BE2C (cell line): ENCODE measurements around the gene TAF1D.

Source experiments
- DNase-seq: peaks from one replicate; pipeline ENCODE4 v3.0.0-alpha.2; 2020
- H3K27me3 ChIP-seq: fragments of 250-450 bp; sonication (Bioruptor Pico); 2 replicates; pipeline ENCODE4 v1.5.1; 2020; ENCODE audit warnings: mild to moderate bottlenecking
- H3K36me3 ChIP-seq: fragments of 250-450 bp; sonication (Bioruptor Pico); 2 replicates; pipeline ENCODE4 v1.5.1; 2020; ENCODE audit warnings: mild to moderate bottlenecking
- H3K4me1 ChIP-seq: fragments of 250-450 bp; sonication (Bioruptor Pico); 2 replicates; pipeline ENCODE4 v1.5.1; 2020
- H3K4me3 ChIP-seq: 2 replicates; pipeline ENCODE4 v1.5.1; 2011; ENCODE audit warnings: low read depth, low read length
- H3K9me3 ChIP-seq: fragments of 250-450 bp; sonication (Bioruptor Pico); 2 replicates; pipeline ENCODE4 v1.5.1; 2020
- CTCF ChIP-seq: IDR thresholded peaks from 2 replicates; pipeline ENCODE4 v1.5.1; 2012; ENCODE audit warnings: mild to moderate bottlenecking, low read depth, low read length

Gene TAF1D

GRCh38 chr11:93712678-93713077, 28.6 kb downstream of the TAF1D start:
- Histone ChIP-seq H3K9me3 (no peaks in the 10 kb centered on the region; the same call in 1 of the 2 replicates), H3K4me1 (no peaks in the 10 kb centered on the region), H3K36me3 (peaks cover 84% of the 10 kb centered on the region), H3K27me3 (no peaks in the 10 kb centered on the region), H3K4me3 (no peak overlapping the region)
- no peak for TF ChIP-seq CTCF
- no peak for DNase-seq

GRCh38 chr11:93710239-93710638, 31.1 kb downstream of the TAF1D start:
- Histone ChIP-seq H3K36me3 (peaks cover 81% of the 10 kb centered on the region), H3K4me1 (no peaks in the 10 kb centered on the region), H3K27me3 (no peaks in the 10 kb centered on the region), H3K9me3 (no peaks in the 10 kb centered on the region; the same call in 1 of the 2 replicates), H3K4me3 (no peak overlapping the region)
- no peak for TF ChIP-seq CTCF
- DNase-seq: no peak

GRCh38 chr11:93704237-93704636, 37.1 kb downstream of the TAF1D start:
- peaks cover 87% of the 10 kb centered on the region for H3K36me3 ChIP-seq
- TF ChIP-seq CTCF: no peak
- no peaks in the 10 kb centered on the region for H3K4me1 ChIP-seq
- no peaks in the 10 kb centered on the region; the same call in 1 of the 2 replicates for H3K9me3 ChIP-seq
- no peaks in the 10 kb centered on the region for H3K27me3 ChIP-seq
- no peak for DNase-seq
- H3K4me3 ChIP-seq: no peak overlapping the region

- DNase-seq: no peak
- H3K4me3 ChIP-seq: no peak overlapping the region
- H3K36me3 ChIP-seq: peaks cover 90% of the 10 kb centered on the region
- no peaks in the 10 kb centered on the region for H3K4me1 ChIP-seq
- no peaks in the 10 kb centered on the region for H3K9me3 ChIP-seq
- no peaks in the 10 kb centered on the region for H3K27me3 ChIP-seq
- no peak for TF ChIP-seq CTCF
These were observed 40.5 kb downstream of the TAF1D start for GRCh38 chr11:93700830-93701229.

- Histone ChIP-seq H3K27me3 (no peaks in the 10 kb centered on the region), H3K36me3 (peaks cover 90% of the 10 kb centered on the region), H3K4me3 (no peak overlapping the region), H3K4me1 (no peaks in the 10 kb centered on the region), H3K9me3 (no peaks in the 10 kb centered on the region)
- no peak for DNase-seq
- no peak for TF ChIP-seq CTCF
These were observed 43.7 kb downstream of the TAF1D start for GRCh38 chr11:93697611-93698010.

- peaks cover 86% of the 10 kb centered on the region for H3K36me3 ChIP-seq
- H3K4me3 ChIP-seq: no peak overlapping the region
- no peak for DNase-seq
- H3K4me1 ChIP-seq: no peaks in the 10 kb centered on the region
- no peak for TF ChIP-seq CTCF
- H3K9me3 ChIP-seq: no peaks in the 10 kb centered on the region
- no peaks in the 10 kb centered on the region for H3K27me3 ChIP-seq
These were observed 46.7 kb downstream of the TAF1D start for GRCh38 chr11:93694557-93694956.
